Natural killer cell (primary cell): ENCODE data around the gene ST13. TPM values are rescaled to one million over a fixed set of nuclear protein-coding genes. Genes with fewer than 3 reads are reported as not detected.

Experiments
- ATAC-seq, 3 donors: fragments of 150-1000 bp in 2 of 3; fragments of 200-7000 bp in 1 of 3; cut with Tn5 transposase; 1 replicate in 1 of 3; 2 replicates in 2 of 3; pipeline ENCODE4 v1.10.0; 2021; ENCODE audit warnings: mild to moderate bottlenecking in 2 of 3, moderate library complexity in 2 of 3
- DNase-seq, 2 donors: peaks; one replicate each; pipeline versions ENCODE4 v3.0.0 to v3.0.0-alpha.2; 2013 to 2021; ENCODE audit warnings: mixed read lengths in 1 of 2
- H3K27ac ChIP-seq: one replicate; pipeline ENCODE4 v1.5.1; 2013; ENCODE audit warnings: mild to moderate bottlenecking, low read length
- H3K27me3 ChIP-seq: one replicate; pipeline ENCODE4 v1.6.1; 2013; ENCODE audit warnings: low read length; ENCODE audit not compliant: control insufficient read depth, insufficient read depth
- H3K36me3 ChIP-seq: one replicate; pipeline ENCODE4 v1.6.1; 2013; ENCODE audit warnings: low read length; ENCODE audit not compliant: control insufficient read depth, insufficient read depth
- H3K4me1 ChIP-seq: one replicate; pipeline ENCODE4 v1.6.1; 2013; ENCODE audit warnings: low read length; ENCODE audit not compliant: control insufficient read depth, insufficient read depth
- H3K4me3 ChIP-seq: one replicate; pipeline ENCODE4 v1.5.1; 2013; ENCODE audit warnings: low read length
- H3K9me3 ChIP-seq: one replicate; pipeline ENCODE4 v1.6.1; 2013; ENCODE audit warnings: low read length; ENCODE audit not compliant: control insufficient read depth, insufficient read depth
- H3K27ac Mint-ChIP-seq, 2 donors: one replicate each; pipeline ENCODE4 v1.8.0; 2022; ENCODE audit warnings: mild to moderate bottlenecking in 2 of 2, mixed read lengths in 2 of 2, moderate library complexity in 1 of 2
- H3K27me3 Mint-ChIP-seq, 2 donors: one replicate each; pipeline ENCODE4 v1.8.0; 2022; ENCODE audit warnings: low read depth in 2 of 2, mixed read lengths in 2 of 2
- H3K36me3 Mint-ChIP-seq: one replicate; pipeline ENCODE4 v1.8.0; 2022; ENCODE audit warnings: mixed read lengths
- H3K4me1 Mint-ChIP-seq, 2 donors: one replicate each; pipeline ENCODE4 v1.8.0; 2022; ENCODE audit warnings: mixed read lengths in 2 of 2
- H3K4me3 Mint-ChIP-seq: one replicate; pipeline ENCODE4 v1.8.0; 2022; ENCODE audit warnings: mild to moderate bottlenecking, moderate library complexity, mixed read lengths
- H3K9me3 Mint-ChIP-seq, 2 donors: one replicate each; pipeline ENCODE4 v1.8.0; 2022; ENCODE audit warnings: mixed read lengths in 2 of 2
- WGBS: methylation state at CpG from one replicate; pipeline ENCODE4 v1.1.7; 2013; ENCODE audit warnings: missing lambda C conversion rate; ENCODE audit not compliant: insufficient coverage; 5-methylcytosine and 5-hydroxymethylcytosine counted together
- intact Hi-C: fragments of 100-400 bp; cut with micrococcal nuclease; formaldehyde crosslinking; loops from one replicate; pipeline ENCODE4 v1.14.2; 2022
- total RNA-seq, 4 donors: library from RNA; stranded (reverse); fragments of 120-200 nt in 1 of 4; gene quantifications; one replicate each; pipeline versions ENCODE4 v1.2.3 to v1.2.4, GENCODE V29; 2013 to 2022
- TF ChIP-seq, protein P1 (sequence below): fragments of 200-600 bp; IDR thresholded peaks from one replicate; pipeline ENCODE4 v1.8.0; 2022; ENCODE audit warnings: antibody characterized with exemption

The ST13 gene
- total RNA-seq, 3 donors from 2014 or later (not counting 1 experiment from before 2014, with no cell fraction given), result 72.2 to 81.9 (median 77.5) TPM

DNA sequence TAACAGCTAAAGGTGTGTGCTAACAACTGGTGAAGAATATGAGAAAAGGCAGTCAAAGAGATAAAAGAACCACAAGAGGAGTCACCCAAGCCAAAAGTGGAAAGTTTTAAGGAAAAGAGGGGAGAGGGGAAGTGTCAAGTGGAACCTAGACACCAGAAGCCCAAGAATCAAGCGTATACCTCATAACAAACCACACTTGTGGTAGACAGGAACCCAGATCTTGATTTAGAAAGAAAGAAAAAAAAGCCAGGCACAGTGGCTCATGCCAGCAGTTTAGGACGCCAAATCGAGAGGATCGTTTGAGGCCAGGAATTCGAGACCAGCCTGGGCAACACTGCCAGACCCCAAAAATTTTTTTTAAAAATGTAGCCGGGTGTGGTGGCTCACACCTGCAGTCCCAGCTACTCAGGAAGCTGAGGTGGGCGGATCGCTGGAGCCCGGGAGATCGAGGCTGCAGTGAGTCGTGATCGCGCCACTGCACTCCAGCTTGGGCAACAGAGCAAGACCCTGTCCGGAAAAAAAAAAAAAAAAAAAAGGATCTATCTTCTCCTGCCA is 38.2 kb downstream of the ST13 start:
- ATAC-seq (peak in 1 of 3 donors; percentile 0), DNase-seq (peak in 1 of 2 donors; percentile 55)
- Mint-ChIP-seq H3K36me3 (no peaks in the 10 kb centered on the region), H3K4me3 (peak overlapping the region; percentile 78), H3K9me3 (no peaks in the 10 kb centered on the region), H3K27ac (peak overlapping the region; percentile 78 to 92), H3K4me1 (peaks cover 34 to 37% of the 10 kb centered on the region in 2 donors), H3K27me3 (no peaks in the 10 kb centered on the region)
- intact Hi-C loops, result loop anchor here (2.0 kb wide), 2 partner anchors 39 to 181 kb away; partner anchors contain the start of genes MRTFA, ST13 and XPNPEP3
- TF ChIP-seq, protein P1, sequence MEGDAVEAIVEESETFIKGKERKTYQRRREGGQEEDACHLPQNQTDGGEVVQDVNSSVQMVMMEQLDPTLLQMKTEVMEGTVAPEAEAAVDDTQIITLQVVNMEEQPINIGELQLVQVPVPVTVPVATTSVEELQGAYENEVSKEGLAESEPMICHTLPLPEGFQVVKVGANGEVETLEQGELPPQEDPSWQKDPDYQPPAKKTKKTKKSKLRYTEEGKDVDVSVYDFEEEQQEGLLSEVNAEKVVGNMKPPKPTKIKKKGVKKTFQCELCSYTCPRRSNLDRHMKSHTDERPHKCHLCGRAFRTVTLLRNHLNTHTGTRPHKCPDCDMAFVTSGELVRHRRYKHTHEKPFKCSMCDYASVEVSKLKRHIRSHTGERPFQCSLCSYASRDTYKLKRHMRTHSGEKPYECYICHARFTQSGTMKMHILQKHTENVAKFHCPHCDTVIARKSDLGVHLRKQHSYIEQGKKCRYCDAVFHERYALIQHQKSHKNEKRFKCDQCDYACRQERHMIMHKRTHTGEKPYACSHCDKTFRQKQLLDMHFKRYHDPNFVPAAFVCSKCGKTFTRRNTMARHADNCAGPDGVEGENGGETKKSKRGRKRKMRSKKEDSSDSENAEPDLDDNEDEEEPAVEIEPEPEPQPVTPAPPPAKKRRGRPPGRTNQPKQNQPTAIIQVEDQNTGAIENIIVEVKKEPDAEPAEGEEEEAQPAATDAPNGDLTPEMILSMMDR, result no peak
- Histone ChIP-seq H3K4me1 (peaks cover 21% of the 10 kb centered on the region), H3K9me3 (no peaks in the 10 kb centered on the region), H3K27me3 (no peaks in the 10 kb centered on the region), H3K36me3 (no peaks in the 10 kb centered on the region), H3K27ac (peak overlapping the region; percentile 89), H3K4me3 (peak overlapping the region; percentile 99)
- 8% methylated on average over 14 of the region's 14 CpGs for WGBS

- no peaks in the 10 kb centered on the region for H3K27me3 ChIP-seq
- TF ChIP-seq, protein P1, result no peak
- no peaks in the 10 kb centered on the region for H3K27me3 Mint-ChIP-seq
- intact Hi-C loops, result loop anchor here (2.0 kb wide), 2 partner anchors 39 to 181 kb away; partner anchors contain the start of genes MRTFA, ST13 and XPNPEP3
- peak overlapping the region; percentile 89 for H3K27ac ChIP-seq
- no peak for DNase-seq
- WGBS, result 88% methylated on average over 4 of the region's 4 CpGs
- H3K36me3 ChIP-seq, result no peaks in the 10 kb centered on the region
- H3K9me3 Mint-ChIP-seq, result no peaks in the 10 kb centered on the region
- peaks cover 34 to 37% of the 10 kb centered on the region in 2 donors for H3K4me1 Mint-ChIP-seq
- H3K4me3 ChIP-seq, result no peak overlapping the region
- H3K27ac Mint-ChIP-seq, result peak overlapping the region; percentile 78 to 92
- H3K9me3 ChIP-seq, result no peaks in the 10 kb centered on the region
- no peak for ATAC-seq
- H3K36me3 Mint-ChIP-seq, result no peaks in the 10 kb centered on the region
- H3K4me3 Mint-ChIP-seq, result peak overlapping the region; percentile 78
- H3K4me1 ChIP-seq, result peaks cover 21% of the 10 kb centered on the region
Observed at GRCh38 chr22:40817737-40818136, 38.7 kb downstream of the ST13 start.

DNA sequence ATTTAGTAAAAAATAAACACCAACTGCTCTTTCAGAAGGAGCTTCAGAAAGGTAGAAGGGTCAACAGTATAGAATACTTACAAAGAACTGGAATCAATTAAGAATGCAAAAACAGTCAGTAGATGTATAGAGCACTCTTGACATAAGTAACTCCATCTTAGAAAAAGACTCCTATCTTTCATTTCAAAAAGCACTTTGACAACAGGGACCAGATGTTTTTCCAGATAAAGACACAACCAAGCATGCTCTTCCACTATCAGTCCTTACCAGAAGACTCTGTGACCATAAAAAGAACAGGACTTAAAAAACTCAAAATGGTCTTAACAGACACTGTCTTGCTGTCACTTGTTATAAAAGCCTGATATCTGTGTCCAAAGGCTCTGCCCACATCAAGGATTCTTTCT is 42.5 kb downstream of the ST13 start:
- peaks cover 32 to 33% of the 10 kb centered on the region in 2 donors for H3K4me1 Mint-ChIP-seq

More for the DNA sequence above, 42.5 kb downstream of the ST13 start:
- Mint-ChIP-seq H3K27me3 (no peaks in the 10 kb centered on the region), H3K4me3 (no peak overlapping the region), H3K9me3 (no peaks in the 10 kb centered on the region), H3K36me3 (no peaks in the 10 kb centered on the region), H3K27ac (peak overlapping the region in 1 of 2 donors; percentile 16)
- TF ChIP-seq, protein P1, result no peak
- Histone ChIP-seq H3K27me3 (no peaks in the 10 kb centered on the region), H3K4me3 (no peak overlapping the region), H3K4me1 (peaks cover 14% of the 10 kb centered on the region), H3K9me3 (no peaks in the 10 kb centered on the region), H3K27ac (no peak overlapping the region), H3K36me3 (no peaks in the 10 kb centered on the region)
- intact Hi-C loops, result no loop called here
- ATAC-seq (no peak), DNase-seq (no peak)
